Liver (tissue), 3 donors: ENCODE measurements around the gene SLC12A2.

ENCODE experiments used
- ATF3 ChIP-seq: IDR thresholded peaks from 2 replicates; pipeline ENCODE4 v1.6.1; 2016; ENCODE audit warnings: antibody characterized with exemption
- CTCF ChIP-seq: fragments of 150-350 bp; IDR thresholded peaks from 2 replicates; pipeline ENCODE4 v1.5.1; 2017; ENCODE audit warnings: improper control_type of control experiment, low read depth, low read length; ENCODE audit not compliant: missing input control
- GABPA ChIP-seq, 2 donors: IDR thresholded peaks in 1 of 2; conservative IDR thresholded peaks in 1 of 2; 2 replicates each; pipeline ENCODE4 v1.6.1; 2016; ENCODE audit warnings: antibody characterized with exemption in 2 of 2, mild to moderate bottlenecking in 1 of 2, moderate library complexity in 1 of 2
- HNF4G ChIP-seq: IDR thresholded peaks from 2 replicates; pipeline ENCODE4 v1.6.1; 2016; ENCODE audit warnings: antibody characterized with exemption
- YY1 ChIP-seq: IDR thresholded peaks from 2 replicates; pipeline ENCODE4 v1.6.1; 2016; ENCODE audit warnings: antibody characterized with exemption, mild to moderate bottlenecking
- ZBTB33 ChIP-seq: IDR thresholded peaks from 2 replicates; pipeline ENCODE4 v1.6.1; 2016; ENCODE audit warnings: antibody characterized with exemption
- donor health status: healthy.
- donor health status: healthy.

- TF ChIP-seq CTCF (no peak), ZBTB33 (no peak), HNF4G (no peak), ATF3 (no peak), YY1 (no peak), GABPA (IDR thresholded peaks at IDR 0.05 in 1 of 2, conservative IDR thresholded peaks at IDR 0.05 in 1 of 2) (no peak)
Observed at GRCh38 chr5:128109766-128110165, 26.2 kb downstream of the SLC12A2 start.
